Measurements from ENCODE around the gene HDLBP.
A peak's percentile ranks its signal among the peaks of the same experiment; 100 is the strongest.
"Not testable (repeated sequence)": the region's sequence is repeated elsewhere in the genome, so short reads cannot be mapped to it uniquely, and the experiment has no call there.

Gene HDLBP

GRCh38 chr2:241302759-241303651 lies 12.5 kb downstream of the HDLBP start:
- DNase-seq, result no peak

GRCh38 chr2:241302083-241302482 lies 13.4 kb downstream of the HDLBP start:
- no peak for DNase-seq

- DNase-seq, result peak; percentile 18
These were observed 15.5 kb downstream of the HDLBP start for GRCh38 chr2:241300000-241300399.

DNA sequence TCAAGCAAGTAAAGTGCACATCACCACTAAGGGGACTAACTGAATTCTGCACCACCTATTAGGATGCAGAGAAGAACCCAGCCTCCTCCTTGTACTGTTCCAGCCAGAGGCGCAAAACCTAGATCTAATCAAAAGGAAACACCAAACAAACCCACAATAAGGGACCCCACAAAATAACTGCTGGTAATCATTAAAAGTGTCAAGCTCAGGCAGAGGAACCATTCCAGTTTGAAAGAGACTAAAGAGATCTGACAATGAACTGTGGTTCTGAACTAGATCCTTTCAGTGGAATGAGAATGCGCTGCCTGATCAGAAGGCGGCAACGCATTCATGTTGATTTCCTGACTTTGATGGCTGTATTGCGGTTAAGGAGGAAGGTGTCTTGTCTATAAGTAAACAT lies 16.8 kb downstream of the HDLBP start:
- DNase-seq, result no peak

DNA sequence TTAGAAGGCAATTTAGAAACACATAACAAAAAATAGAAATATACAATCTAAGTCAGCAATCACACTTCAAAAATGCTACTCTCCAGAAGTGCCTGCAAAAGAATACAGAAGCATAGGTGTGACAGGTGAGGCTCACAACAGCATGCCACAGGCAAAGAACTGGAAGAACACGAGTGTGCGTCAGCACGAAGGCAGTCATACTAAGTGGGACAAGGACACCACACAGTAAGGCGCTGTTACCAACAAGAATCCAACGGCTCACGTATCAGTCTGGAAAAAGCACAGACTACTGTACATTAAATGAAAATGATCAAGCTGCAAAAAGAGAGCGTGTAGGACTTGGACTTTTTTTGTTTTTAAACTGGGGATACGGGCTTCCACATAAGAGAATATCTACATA lies 18.7 kb downstream of the HDLBP start:
- DNase-seq, result no peak

- DNase-seq, result no peak
These were observed 20.0 kb downstream of the HDLBP start for GRCh38 chr2:241295326-241296095.

DNA sequence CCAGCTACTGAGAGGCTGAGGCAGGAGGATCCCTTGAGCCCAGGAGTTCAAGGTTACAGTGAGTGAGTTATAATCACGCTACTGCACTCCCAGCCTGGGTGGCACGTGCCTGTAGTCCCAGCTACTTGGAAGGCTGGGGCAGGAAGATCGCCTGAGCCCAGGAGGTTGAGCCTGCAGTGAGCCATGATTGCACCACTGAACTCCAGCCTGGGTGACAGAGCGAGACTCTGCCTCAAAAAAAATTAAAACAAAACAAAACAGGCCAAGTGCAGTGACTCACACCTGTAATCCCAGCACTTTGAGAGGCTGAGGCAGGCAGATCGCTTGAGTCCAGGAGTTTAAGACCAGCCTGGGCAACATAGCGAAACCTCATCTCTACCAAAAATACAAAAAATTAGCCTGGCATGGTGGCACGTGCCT lies 22.1 kb downstream of the HDLBP start:
- not testable (repeated sequence) for DNase-seq

GRCh38 chr2:241291977-241292376 lies 23.5 kb downstream of the HDLBP start:
- DNase-seq, result no peak

- DNase-seq, result no peak
These were observed 24.3 kb downstream of the HDLBP start for GRCh38 chr2:241291153-241291552.

GRCh38 chr2:241289597-241289996 lies 25.9 kb downstream of the HDLBP start:
- DNase-seq, result no peak

- no peak for DNase-seq
These were observed 26.4 kb downstream of the HDLBP start for GRCh38 chr2:241289053-241289452.

- no peak for DNase-seq
These were observed 27.1 kb downstream of the HDLBP start for GRCh38 chr2:241288324-241288888.

DNA sequence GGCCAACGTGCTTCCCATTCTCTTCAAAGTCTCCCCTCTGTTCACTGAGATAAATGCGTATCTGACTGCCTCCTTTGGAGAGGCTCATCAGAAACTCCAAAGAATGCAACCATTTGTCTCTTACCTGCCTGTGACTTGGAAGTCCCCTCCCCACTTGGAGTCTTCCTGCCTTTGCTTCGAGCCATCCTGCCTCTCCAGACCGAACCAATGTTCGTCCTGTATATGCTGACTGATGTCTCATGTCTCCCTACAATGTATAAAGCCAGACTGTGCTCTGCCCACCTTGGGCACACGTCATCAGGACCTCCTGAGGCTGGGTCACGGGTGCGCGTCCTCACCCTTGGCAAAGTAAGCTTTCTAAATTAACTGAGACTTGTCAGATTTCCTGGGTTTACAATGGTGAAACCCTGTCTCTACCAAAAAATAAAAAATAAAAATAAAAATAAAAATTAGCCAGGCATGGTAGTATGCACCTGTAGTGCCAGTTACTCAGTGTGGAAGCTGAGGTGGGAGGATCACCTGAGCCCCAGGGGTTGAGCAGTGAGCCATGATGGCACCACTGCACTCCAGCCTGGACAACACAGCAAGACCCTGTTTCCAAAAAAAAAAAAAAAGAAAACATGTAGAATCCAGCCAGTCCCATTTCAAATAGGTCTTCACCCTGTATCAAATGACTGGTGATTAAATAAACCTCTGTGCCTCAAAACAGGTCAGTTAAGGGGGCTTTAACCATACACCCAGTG lies 29.0 kb downstream of the HDLBP start:
- DNase-seq, result no peak

DNA sequence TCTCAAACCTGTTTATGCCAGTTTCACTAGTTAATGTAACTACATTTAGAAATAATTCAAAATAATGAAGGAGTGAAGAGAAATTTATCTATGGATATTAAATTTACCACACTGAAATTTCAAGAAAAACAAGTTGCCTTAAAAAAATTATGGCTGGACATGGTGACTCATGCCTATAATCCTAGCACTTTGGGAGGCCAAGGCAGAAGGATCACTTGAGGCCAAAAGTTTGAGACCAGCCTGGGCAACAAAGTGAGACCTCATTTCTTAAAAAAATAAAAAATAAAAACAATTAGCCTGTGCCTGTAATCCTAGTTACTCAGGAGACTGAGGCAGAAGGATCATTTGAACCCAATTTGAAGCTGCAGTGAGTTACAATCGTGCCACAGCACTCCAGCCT lies 29.9 kb downstream of the HDLBP start:
- no peak for DNase-seq

GRCh38 chr2:241282555-241282954 lies 32.9 kb downstream of the HDLBP start:
- DNase-seq, result no peak

GRCh38 chr2:241280291-241280690 lies 35.2 kb downstream of the HDLBP start:
- no peak for DNase-seq

- DNase-seq, result no peak
These were observed 35.6 kb downstream of the HDLBP start for GRCh38 chr2:241279828-241280227.

DNA sequence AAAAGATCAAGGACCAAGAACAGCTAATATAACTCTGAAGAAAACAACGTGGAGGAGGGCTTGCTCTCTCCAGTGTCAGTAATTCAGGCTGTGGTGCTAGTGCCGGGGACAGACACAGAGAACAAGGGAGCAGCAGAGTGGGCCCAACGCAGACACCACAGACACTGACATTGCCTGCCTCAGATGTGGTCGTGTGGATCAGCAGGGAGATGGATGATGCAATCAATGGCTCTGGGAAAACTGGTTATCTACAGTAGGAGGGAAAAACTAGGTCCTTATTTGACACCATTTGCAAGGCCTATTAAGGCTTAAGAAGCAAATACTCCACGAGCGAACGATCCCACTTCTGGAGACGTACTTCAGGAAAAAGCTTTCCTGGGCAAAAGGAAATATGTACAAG lies 36.1 kb downstream of the HDLBP start:
- no peak for DNase-seq

DNA sequence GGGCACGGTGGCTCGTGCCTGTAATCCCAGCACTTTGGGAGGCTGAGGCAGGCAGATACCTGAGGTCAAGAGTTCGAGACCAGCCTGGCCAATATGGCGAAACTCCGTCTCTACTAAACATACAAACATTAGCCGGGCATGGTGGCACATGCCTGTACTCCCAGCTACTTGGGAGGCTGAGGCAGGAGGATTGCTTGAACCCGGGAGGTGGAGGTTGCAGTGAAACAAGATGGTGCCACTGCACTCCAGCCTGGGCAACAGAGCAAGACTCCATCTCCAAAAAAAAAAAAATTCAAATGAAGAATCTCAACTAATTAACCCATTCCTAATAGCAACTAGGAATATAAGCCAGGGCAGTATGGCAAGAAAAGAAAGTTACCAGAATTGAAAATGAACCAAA lies 37.2 kb downstream of the HDLBP start:
- not testable (repeated sequence) for DNase-seq

DNA sequence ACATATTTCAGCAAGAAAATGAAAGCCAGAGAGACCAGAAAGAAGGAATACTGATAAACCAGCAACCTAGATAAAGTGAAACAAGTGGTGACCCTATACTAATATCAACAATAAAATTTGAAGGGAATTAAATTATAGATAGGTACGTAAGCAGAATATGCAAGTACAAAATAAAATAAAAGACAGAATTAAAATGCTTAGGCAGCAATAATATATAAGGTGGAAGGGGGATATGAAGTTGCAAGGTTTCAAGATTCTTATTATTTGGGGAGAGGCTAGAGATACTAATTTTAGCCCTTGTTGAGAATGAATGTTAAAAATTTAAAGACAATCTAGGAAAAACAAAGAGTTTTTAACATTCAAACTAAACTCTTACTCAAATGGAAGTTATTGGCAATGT lies 39.6 kb downstream of the HDLBP start:
- DNase-seq, result no peak

GRCh38 chr2:241275504-241275903 lies 40.0 kb downstream of the HDLBP start:
- no peak for DNase-seq

DNA sequence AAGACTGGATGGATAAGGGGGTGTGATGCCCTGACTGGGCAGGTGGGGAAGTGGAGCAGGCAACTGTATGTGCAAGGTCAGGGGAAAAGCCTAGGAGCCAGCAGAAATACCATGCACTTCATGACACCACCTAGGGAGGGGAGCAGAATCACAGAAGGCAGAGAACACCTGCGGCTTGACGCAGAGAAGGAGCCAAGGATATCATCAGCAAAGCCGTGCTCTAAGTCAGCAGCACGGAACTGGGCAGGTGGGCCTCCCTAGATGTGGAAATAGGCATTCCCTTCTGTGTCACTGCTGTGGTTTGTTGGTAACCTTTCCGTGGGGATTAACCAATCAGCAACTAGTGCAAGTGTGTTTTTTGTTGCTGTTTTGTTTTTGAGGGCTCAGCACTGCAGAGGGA lies 41.3 kb downstream of the HDLBP start:
- no peak for DNase-seq

Data from activated naive CD4-positive, alpha-beta T cell treated with Interleukin-2 at 50 U/mL for 16 hours (primary cell).